Measurements from ENCODE around the gene ZNF334.

DNA sequence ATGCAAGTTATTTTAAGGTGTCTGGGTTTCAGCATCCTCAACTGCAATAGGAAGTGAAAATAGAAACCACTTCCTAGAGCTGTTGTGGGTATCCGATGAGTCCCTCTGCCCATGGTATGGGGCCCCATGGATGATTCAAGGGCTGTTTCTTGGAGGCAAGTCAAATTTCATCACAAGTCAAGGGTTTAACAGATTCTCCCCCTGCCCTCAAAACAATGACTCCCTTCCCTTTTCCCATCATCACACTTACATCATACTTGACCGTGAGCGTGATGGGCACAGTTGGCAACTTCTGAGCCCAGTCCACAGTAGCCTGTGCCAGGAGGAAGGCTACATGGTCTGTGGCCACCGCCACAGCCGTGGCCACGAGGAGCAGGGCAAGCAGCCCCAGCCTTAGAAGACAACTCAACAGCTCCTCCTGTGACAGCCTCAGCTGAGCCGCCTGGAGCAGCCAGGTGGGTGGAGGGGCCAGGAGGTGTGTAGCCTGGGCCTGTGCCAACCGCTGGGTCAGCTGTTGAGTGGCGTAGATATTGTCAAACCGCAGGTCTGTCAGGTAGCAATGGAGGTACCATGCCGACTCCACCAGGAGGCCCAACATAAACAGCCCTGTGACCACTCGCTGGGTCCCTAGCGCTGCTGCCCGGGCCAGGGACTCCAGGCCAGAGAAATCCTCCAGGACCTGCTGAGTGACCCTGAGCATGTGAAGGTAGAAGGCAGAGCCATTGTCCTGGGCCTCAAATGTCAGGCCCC is 31.9 kb upstream of the ZNF334 start:
- TF ChIP-seq SMAD3 (CRISPR knock-in tag; IDR thresholded peaks at IDR 0.05; ENCODE audit: borderline replicate concordance) (no peak), TEAD4 (CRISPR knock-in tag; IDR thresholded peaks at IDR 0.05) (no peak), CREM (CRISPR knock-in tag; IDR thresholded peaks at IDR 0.05) (no peak), ZNF263 (CRISPR knock-in tag; IDR thresholded peaks at IDR 0.05; ENCODE audit: low read depth) (no peak), IRF2 (CRISPR knock-in tag; IDR thresholded peaks at IDR 0.05; ENCODE audit: borderline replicate concordance, low read depth) (no peak), JUN (CRISPR knock-in tag; IDR thresholded peaks at IDR 0.05) (no peak), ELF4 (CRISPR knock-in tag; IDR thresholded peaks at IDR 0.05; ENCODE audit: low read depth) (no peak), GTF2I (CRISPR knock-in tag; conservative IDR thresholded peaks at IDR 0.05) (no peak)
- TF ChIP-seq, protein P1, sequence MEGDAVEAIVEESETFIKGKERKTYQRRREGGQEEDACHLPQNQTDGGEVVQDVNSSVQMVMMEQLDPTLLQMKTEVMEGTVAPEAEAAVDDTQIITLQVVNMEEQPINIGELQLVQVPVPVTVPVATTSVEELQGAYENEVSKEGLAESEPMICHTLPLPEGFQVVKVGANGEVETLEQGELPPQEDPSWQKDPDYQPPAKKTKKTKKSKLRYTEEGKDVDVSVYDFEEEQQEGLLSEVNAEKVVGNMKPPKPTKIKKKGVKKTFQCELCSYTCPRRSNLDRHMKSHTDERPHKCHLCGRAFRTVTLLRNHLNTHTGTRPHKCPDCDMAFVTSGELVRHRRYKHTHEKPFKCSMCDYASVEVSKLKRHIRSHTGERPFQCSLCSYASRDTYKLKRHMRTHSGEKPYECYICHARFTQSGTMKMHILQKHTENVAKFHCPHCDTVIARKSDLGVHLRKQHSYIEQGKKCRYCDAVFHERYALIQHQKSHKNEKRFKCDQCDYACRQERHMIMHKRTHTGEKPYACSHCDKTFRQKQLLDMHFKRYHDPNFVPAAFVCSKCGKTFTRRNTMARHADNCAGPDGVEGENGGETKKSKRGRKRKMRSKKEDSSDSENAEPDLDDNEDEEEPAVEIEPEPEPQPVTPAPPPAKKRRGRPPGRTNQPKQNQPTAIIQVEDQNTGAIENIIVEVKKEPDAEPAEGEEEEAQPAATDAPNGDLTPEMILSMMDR (IDR thresholded peaks at IDR 0.05), result no peak
- TF ChIP-seq, protein P2, sequence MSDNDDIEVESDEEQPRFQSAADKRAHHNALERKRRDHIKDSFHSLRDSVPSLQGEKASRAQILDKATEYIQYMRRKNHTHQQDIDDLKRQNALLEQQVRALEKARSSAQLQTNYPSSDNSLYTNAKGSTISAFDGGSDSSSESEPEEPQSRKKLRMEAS (CRISPR knock-in tag; IDR thresholded peaks at IDR 0.05), result no peak
- TF ChIP-seq, protein P3, sequence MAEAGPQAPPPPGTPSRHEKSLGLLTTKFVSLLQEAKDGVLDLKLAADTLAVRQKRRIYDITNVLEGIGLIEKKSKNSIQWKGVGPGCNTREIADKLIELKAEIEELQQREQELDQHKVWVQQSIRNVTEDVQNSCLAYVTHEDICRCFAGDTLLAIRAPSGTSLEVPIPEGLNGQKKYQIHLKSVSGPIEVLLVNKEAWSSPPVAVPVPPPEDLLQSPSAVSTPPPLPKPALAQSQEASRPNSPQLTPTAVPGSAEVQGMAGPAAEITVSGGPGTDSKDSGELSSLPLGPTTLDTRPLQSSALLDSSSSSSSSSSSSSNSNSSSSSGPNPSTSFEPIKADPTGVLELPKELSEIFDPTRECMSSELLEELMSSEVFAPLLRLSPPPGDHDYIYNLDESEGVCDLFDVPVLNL (CRISPR knock-in tag; IDR thresholded peaks at IDR 0.05; ENCODE audit: borderline replicate concordance, low read depth), result no peak
- TF ChIP-seq, protein P4, sequence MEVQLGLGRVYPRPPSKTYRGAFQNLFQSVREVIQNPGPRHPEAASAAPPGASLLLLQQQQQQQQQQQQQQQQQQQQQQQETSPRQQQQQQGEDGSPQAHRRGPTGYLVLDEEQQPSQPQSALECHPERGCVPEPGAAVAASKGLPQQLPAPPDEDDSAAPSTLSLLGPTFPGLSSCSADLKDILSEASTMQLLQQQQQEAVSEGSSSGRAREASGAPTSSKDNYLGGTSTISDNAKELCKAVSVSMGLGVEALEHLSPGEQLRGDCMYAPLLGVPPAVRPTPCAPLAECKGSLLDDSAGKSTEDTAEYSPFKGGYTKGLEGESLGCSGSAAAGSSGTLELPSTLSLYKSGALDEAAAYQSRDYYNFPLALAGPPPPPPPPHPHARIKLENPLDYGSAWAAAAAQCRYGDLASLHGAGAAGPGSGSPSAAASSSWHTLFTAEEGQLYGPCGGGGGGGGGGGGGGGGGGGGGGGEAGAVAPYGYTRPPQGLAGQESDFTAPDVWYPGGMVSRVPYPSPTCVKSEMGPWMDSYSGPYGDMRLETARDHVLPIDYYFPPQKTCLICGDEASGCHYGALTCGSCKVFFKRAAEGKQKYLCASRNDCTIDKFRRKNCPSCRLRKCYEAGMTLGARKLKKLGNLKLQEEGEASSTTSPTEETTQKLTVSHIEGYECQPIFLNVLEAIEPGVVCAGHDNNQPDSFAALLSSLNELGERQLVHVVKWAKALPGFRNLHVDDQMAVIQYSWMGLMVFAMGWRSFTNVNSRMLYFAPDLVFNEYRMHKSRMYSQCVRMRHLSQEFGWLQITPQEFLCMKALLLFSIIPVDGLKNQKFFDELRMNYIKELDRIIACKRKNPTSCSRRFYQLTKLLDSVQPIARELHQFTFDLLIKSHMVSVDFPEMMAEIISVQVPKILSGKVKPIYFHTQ (CRISPR knock-in tag; IDR thresholded peaks at IDR 0.05), result no peak
- TF ChIP-seq, protein P5, sequence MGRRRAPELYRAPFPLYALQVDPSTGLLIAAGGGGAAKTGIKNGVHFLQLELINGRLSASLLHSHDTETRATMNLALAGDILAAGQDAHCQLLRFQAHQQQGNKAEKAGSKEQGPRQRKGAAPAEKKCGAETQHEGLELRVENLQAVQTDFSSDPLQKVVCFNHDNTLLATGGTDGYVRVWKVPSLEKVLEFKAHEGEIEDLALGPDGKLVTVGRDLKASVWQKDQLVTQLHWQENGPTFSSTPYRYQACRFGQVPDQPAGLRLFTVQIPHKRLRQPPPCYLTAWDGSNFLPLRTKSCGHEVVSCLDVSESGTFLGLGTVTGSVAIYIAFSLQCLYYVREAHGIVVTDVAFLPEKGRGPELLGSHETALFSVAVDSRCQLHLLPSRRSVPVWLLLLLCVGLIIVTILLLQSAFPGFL (CRISPR knock-in tag; IDR thresholded peaks at IDR 0.05; ENCODE audit: borderline replicate concordance), result no peak
- TF ChIP-seq, protein P6, sequence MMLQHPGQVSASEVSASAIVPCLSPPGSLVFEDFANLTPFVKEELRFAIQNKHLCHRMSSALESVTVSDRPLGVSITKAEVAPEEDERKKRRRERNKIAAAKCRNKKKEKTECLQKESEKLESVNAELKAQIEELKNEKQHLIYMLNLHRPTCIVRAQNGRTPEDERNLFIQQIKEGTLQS (CRISPR knock-in tag; conservative IDR thresholded peaks at IDR 0.05), result no peak
